GM12878 (cell line): ENCODE data around the gene LRRC59. TPM values are rescaled to one million over a fixed set of nuclear protein-coding genes. Genes with fewer than 3 reads are reported as not detected.

Experiments
- BCL3 ChIP-seq: IDR thresholded peaks from 2 replicates; pipeline ENCODE4 v1.6.1; 2011; ENCODE audit warnings: borderline replicate concordance, low read depth, mild to moderate bottlenecking, moderate library complexity, low read length; ENCODE audit not compliant: insufficient read depth, poor library complexity, severe bottlenecking
- CEBPB ChIP-seq, 2 experiments: fragments of 150-350 bp in 1 of 2; IDR thresholded peaks; 2 replicates each; pipeline ENCODE4 v1.6.1; 2012 to 2014; ENCODE audit warnings: low read depth in 2 of 2, low read length in 2 of 2, borderline replicate concordance in 1 of 2, inconsistent platforms in 1 of 2
- CHD4 ChIP-seq: fragments of 200-600 bp; sonication (generic); IDR thresholded peaks from 2 replicates; pipeline ENCODE4 v1.6.1; 2016; ENCODE audit warnings: mild to moderate bottlenecking
- FOXM1 ChIP-seq: IDR thresholded peaks from 2 replicates; pipeline ENCODE4 v1.6.1; 2012; ENCODE audit warnings: low read depth, mild to moderate bottlenecking, inconsistent platforms, low read length, moderate library complexity
- GABPA ChIP-seq: IDR thresholded peaks from 2 replicates; pipeline ENCODE4 v1.6.1; 2014; ENCODE audit warnings: antibody characterized with exemption, low read depth, mild to moderate bottlenecking, inconsistent platforms
- KLF5 ChIP-seq: fragments of 450-650 bp; IDR thresholded peaks from 2 replicates; pipeline ENCODE4 v1.6.1; 2014; ENCODE audit warnings: mild to moderate bottlenecking; ENCODE audit not compliant: partially characterized antibody
- NR2C2 ChIP-seq: IDR thresholded peaks from 2 replicates; pipeline ENCODE4 v1.6.1; 2011; ENCODE audit warnings: borderline replicate concordance, low read depth; ENCODE audit not compliant: control insufficient read depth, insufficient read length
- NRF1 ChIP-seq: conservative IDR thresholded peaks from 2 replicates; pipeline ENCODE4 v1.6.1; 2011; ENCODE audit warnings: mild to moderate bottlenecking, low read depth, low read length, improper control_type of control experiment
- SMARCA5 ChIP-seq: fragments of 450-650 bp; IDR thresholded peaks from 2 replicates; pipeline ENCODE4 v1.6.1; 2017; ENCODE audit warnings: mild to moderate bottlenecking
- SP1 ChIP-seq: IDR thresholded peaks from one replicate; pipeline ENCODE4 v1.6.1; 2011; ENCODE audit warnings: low read depth, low read length
- TCF3 ChIP-seq: IDR thresholded peaks from 2 replicates; pipeline ENCODE4 v1.6.1; 2012; ENCODE audit warnings: low read depth, mild to moderate bottlenecking, low read length, borderline replicate concordance; ENCODE audit not compliant: insufficient read depth
- TCF7 ChIP-seq: IDR thresholded peaks from 2 replicates; pipeline ENCODE4 v1.6.1; 2014; ENCODE audit warnings: antibody characterized with exemption, borderline replicate concordance
- polyA plus RNA-seq, 11 experiments: library from polyadenylated mRNA; depleted of rRNA in 4 of 11; unstranded in 6 of 11; stranded (reverse) in 5 of 11; fragments of >200 nt; fragmentation: Nextera tagmentation in 4 of 11; fragmentation: Illumina TruSeq in 1 of 11; extraction: Ambion mirVana in 4 of 11; extraction: Trizol in 1 of 11; gene quantifications; 1 replicate in 1 of 11; 2 replicates in 10 of 11; pipeline versions ENCODE4 v1.2.1 to v1.2.3, GENCODE V29; 2011 to 2016; ENCODE audit warnings: inconsistent platforms in 2 of 11, missing spikeins in 2 of 11, low read depth in 1 of 11
- total RNA-seq, 4 experiments: library from RNA; depleted of rRNA in 3 of 4; stranded (reverse); fragments of >200 nt in 3 of 4; fragmentation: Illumina TruSeq in 1 of 4; extraction: Trizol in 1 of 4; gene quantifications; 2 replicates each; pipeline versions ENCODE4 v1.2.1 to v1.2.3, GENCODE V29; 2013 to 2021
- TF ChIP-seq, protein P1 (sequence below): IDR thresholded peaks from 2 replicates; pipeline ENCODE4 v1.6.1; 2011; ENCODE audit warnings: low read depth, low read length, improper control_type of control experiment, borderline replicate concordance

The LRRC59 gene
- total and polyA plus RNA-seq, 10 of the 15 experiments (the other 5 are each of a cell fraction or from before 2014, with no cell fraction given), result 8.8 to 82.2 (median 63.0) TPM

- no peak for TF ChIP-seq BCL3
- TF ChIP-seq KLF5, result no peak
- no peak for TF ChIP-seq CEBPB (IDR thresholded peaks at IDR 0.05; ENCODE audit: borderline replicate concordance in 1 of 2, low read depth in 2 of 2, low read length in 2 of 2)
- TF ChIP-seq, protein P1, sequence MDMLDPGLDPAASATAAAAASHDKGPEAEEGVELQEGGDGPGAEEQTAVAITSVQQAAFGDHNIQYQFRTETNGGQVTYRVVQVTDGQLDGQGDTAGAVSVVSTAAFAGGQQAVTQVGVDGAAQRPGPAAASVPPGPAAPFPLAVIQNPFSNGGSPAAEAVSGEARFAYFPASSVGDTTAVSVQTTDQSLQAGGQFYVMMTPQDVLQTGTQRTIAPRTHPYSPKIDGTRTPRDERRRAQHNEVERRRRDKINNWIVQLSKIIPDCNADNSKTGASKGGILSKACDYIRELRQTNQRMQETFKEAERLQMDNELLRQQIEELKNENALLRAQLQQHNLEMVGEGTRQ, result no peak
- TF ChIP-seq FOXM1, result no peak
- TF ChIP-seq SP1, result no peak
- no peak for TF ChIP-seq NRF1
- no peak for TF ChIP-seq SMARCA5
- no peak for TF ChIP-seq TCF7
- no peak for TF ChIP-seq NR2C2
- no peak for TF ChIP-seq TCF3
- no peak for TF ChIP-seq CHD4
- no peak for TF ChIP-seq GABPA
Measured at GRCh38 chr17:50437409-50437808, 40.1 kb upstream of the LRRC59 start (continued).
